HEK293 (cell line): Measurements from ENCODE around the gene THSD7A.

Experiments
- CTCF ChIA-PET: fragments of 350-600 bp; formaldehyde crosslinking; extraction: SDS; loops from one replicate; lab custom pipeline; 2021; ENCODE audit warnings: antibody characterized with exemption; lab: Yijun Ruan, JAX
- POLR2A ChIA-PET: fragments of 300-600 bp; formaldehyde crosslinking; extraction: SDS; loops from one replicate; lab custom pipeline; 2020; ENCODE audit warnings: antibody characterized with exemption, inconsistent platforms; lab: Yijun Ruan, JAX
- H3K27ac ChIP-seq: fragments of 200-500 bp; sonication (Bioruptor generic); 2 replicates; pipeline ENCODE4 v1.5.1; 2014; ENCODE audit warnings: low read depth, low read length, control low read depth, inconsistent platforms; ENCODE audit errors: extremely low read depth
- H3K36me3 ChIP-seq, 2 experiments: fragments of 200-500 bp in 1 of 2; sonication (Bioruptor generic) in 1 of 2; 1 replicate in 1 of 2; 2 replicates in 1 of 2; pipeline ENCODE4 v1.5.1; 2014 to 2017; ENCODE audit warnings: inconsistent platforms in 2 of 2, low read length in 2 of 2; ENCODE audit not compliant: control insufficient read depth in 2 of 2, insufficient read depth in 1 of 2
- H3K4me1 ChIP-seq: fragments of 200-500 bp; sonication (Bioruptor generic); 2 replicates; pipeline ENCODE4 v1.5.1; 2014; ENCODE audit warnings: mild to moderate bottlenecking, low read length, inconsistent platforms; ENCODE audit not compliant: control insufficient read depth, insufficient read depth
- H3K4me3 ChIP-seq: 2 replicates; pipeline ENCODE4 v1.5.1; 2011; ENCODE audit warnings: low read depth, mild to moderate bottlenecking, control low read depth, low read length, moderate library complexity
- H3K9me3 ChIP-seq: fragments of 200-500 bp; sonication (Bioruptor generic); 2 replicates; pipeline ENCODE4 v1.5.1; 2014; ENCODE audit warnings: low read depth, low read length, inconsistent platforms; ENCODE audit not compliant: control insufficient read depth, insufficient read depth
- BCL11A ChIP-seq: fragments of 450-650 bp; formaldehyde crosslinking; IDR thresholded peaks from 2 replicates; pipeline ENCODE4 v1.5.1; 2016; ENCODE audit warnings: low read depth, missing biosample characterization, missing genetic modification characterization
- GLIS2 ChIP-seq: fragments of 450-650 bp; formaldehyde crosslinking; IDR thresholded peaks from 2 replicates; pipeline ENCODE4 v1.5.1; 2016; ENCODE audit warnings: missing biosample characterization, missing genetic modification characterization
- PATZ1 ChIP-seq: fragments of 450-650 bp; formaldehyde crosslinking; IDR thresholded peaks from 2 replicates; pipeline ENCODE4 v1.5.1; 2016; ENCODE audit warnings: missing biosample characterization, missing genetic modification characterization
- PBX3 ChIP-seq: sonication (generic); formaldehyde crosslinking; IDR thresholded peaks from 2 replicates; pipeline ENCODE4 v1.8.1; 2022; ENCODE audit warnings: mild to moderate bottlenecking, moderate library complexity, missing genetic modification reagents
- ZBTB21 ChIP-seq: fragments of 450-650 bp; formaldehyde crosslinking; IDR thresholded peaks from 2 replicates; pipeline ENCODE4 v1.5.1; 2017; ENCODE audit warnings: missing biosample characterization, missing genetic modification characterization
- ZBTB44 ChIP-seq: fragments of 450-650 bp; IDR thresholded peaks from 2 replicates; pipeline ENCODE4 v1.5.1; 2018; ENCODE audit warnings: missing biosample characterization, mild to moderate bottlenecking, missing genetic modification characterization
- ZFP69B ChIP-seq: fragments of 450-650 bp; formaldehyde crosslinking; IDR thresholded peaks from 2 replicates; pipeline ENCODE4 v1.5.1; 2016; ENCODE audit warnings: missing biosample characterization, missing genetic modification characterization
- ZNF138 ChIP-seq: fragments of 450-650 bp; formaldehyde crosslinking; IDR thresholded peaks from 2 replicates; pipeline ENCODE4 v1.5.1; 2016; ENCODE audit warnings: missing biosample characterization, missing genetic modification characterization, borderline replicate concordance
- ZNF155 ChIP-seq: fragments of 450-650 bp; formaldehyde crosslinking; IDR thresholded peaks from 2 replicates; pipeline ENCODE4 v1.5.1; 2016; ENCODE audit warnings: missing biosample characterization, missing genetic modification characterization
- ZNF169 ChIP-seq: fragments of 450-650 bp; formaldehyde crosslinking; IDR thresholded peaks from 2 replicates; pipeline ENCODE4 v1.5.1; 2016; ENCODE audit warnings: missing biosample characterization, missing genetic modification characterization
- ZNF311 ChIP-seq: fragments of 450-650 bp; formaldehyde crosslinking; IDR thresholded peaks from 2 replicates; pipeline ENCODE4 v1.5.1; 2017; ENCODE audit warnings: missing biosample characterization, missing genetic modification characterization, borderline replicate concordance
- ZNF354C ChIP-seq: fragments of 450-650 bp; formaldehyde crosslinking; IDR thresholded peaks from 2 replicates; pipeline ENCODE4 v1.5.1; 2016; ENCODE audit warnings: missing biosample characterization, missing genetic modification characterization, low read depth, borderline replicate concordance
- ZNF548 ChIP-seq: fragments of 450-650 bp; formaldehyde crosslinking; IDR thresholded peaks from 2 replicates; pipeline ENCODE4 v1.5.1; 2016; ENCODE audit warnings: missing biosample characterization, missing genetic modification characterization
- ZNF571 ChIP-seq: fragments of 450-650 bp; formaldehyde crosslinking; IDR thresholded peaks from 2 replicates; pipeline ENCODE4 v1.5.0; 2017; ENCODE audit warnings: missing biosample characterization, missing genetic modification characterization
- ZNF660 ChIP-seq: fragments of 450-650 bp; IDR thresholded peaks from 2 replicates; pipeline ENCODE4 v1.5.1; 2018; ENCODE audit warnings: missing biosample characterization, mild to moderate bottlenecking, missing genetic modification characterization
- ZNF830 ChIP-seq: fragments of 450-650 bp; IDR thresholded peaks from 2 replicates; pipeline ENCODE4 v1.5.0; 2018; ENCODE audit warnings: missing biosample characterization, missing genetic modification characterization, low read depth, mild to moderate bottlenecking, moderate library complexity
- TF ChIP-seq, protein P1 (sequence below): fragments of 450-650 bp; IDR thresholded peaks from 2 replicates; pipeline ENCODE4 v1.5.1; 2018; ENCODE audit warnings: missing biosample characterization, missing genetic modification characterization
- TF ChIP-seq, protein P2 (sequence below): fragments of 450-650 bp; formaldehyde crosslinking; IDR thresholded peaks from 2 replicates; pipeline ENCODE4 v1.5.1; 2016; ENCODE audit warnings: missing biosample characterization, missing genetic modification characterization
- TF ChIP-seq, protein P3 (sequence below): fragments of 450-650 bp; formaldehyde crosslinking; IDR thresholded peaks from 2 replicates; pipeline ENCODE4 v1.5.1; 2017; ENCODE audit warnings: missing biosample characterization, missing genetic modification characterization
- TF ChIP-seq, protein P4 (sequence below): fragments of 450-650 bp; formaldehyde crosslinking; IDR thresholded peaks from 2 replicates; pipeline ENCODE4 v1.5.1; 2017; ENCODE audit warnings: missing biosample characterization, missing genetic modification characterization

Gene THSD7A

DNA sequence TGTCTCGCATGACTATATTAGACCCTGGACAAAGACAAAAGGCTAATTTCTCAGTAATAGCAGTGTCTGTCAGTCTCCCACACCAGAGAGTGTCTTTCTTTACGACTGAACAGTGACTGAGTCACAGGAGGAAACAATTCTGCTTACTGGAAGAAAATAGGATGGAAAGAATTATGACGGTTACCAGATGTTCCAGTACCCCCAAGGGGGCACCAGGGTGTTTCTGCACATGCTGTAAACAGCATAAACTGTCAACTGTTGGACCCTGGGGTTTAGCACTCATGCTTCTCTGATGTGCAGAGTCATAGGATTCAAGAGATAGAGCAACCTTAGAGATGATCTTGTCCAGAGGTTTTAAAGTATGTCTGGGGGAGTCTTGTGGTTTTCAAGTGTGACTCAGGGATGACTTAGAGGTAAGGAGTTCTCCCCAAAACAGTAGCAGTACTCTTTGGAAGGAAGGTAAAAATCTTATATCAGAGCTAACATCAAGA, 291.7 kb downstream of the THSD7A start:
- ChIA-PET CTCF (no interaction called here), POLR2A (no interaction called here)
- no peak overlapping the region for H3K4me3 ChIP-seq
- no peak overlapping the region for H3K27ac ChIP-seq
- TF ChIP-seq ZFP69B, result no peak
- TF ChIP-seq, protein P1, sequence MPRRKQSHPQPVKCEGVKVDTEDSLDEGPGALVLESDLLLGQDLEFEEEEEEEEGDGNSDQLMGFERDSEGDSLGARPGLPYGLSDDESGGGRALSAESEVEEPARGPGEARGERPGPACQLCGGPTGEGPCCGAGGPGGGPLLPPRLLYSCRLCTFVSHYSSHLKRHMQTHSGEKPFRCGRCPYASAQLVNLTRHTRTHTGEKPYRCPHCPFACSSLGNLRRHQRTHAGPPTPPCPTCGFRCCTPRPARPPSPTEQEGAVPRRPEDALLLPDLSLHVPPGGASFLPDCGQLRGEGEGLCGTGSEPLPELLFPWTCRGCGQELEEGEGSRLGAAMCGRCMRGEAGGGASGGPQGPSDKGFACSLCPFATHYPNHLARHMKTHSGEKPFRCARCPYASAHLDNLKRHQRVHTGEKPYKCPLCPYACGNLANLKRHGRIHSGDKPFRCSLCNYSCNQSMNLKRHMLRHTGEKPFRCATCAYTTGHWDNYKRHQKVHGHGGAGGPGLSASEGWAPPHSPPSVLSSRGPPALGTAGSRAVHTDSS, result no peak
- no peak for TF ChIP-seq BCL11A (tag by site-specific recombination)
- TF ChIP-seq, protein P2, sequence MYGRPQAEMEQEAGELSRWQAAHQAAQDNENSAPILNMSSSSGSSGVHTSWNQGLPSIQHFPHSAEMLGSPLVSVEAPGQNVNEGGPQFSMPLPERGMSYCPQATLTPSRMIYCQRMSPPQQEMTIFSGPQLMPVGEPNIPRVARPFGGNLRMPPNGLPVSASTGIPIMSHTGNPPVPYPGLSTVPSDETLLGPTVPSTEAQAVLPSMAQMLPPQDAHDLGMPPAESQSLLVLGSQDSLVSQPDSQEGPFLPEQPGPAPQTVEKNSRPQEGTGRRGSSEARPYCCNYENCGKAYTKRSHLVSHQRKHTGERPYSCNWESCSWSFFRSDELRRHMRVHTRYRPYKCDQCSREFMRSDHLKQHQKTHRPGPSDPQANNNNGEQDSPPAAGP, result no peak
- no peak for TF ChIP-seq GLIS2 (tag by site-specific recombination)
- TF ChIP-seq PBX3 (CRISPR knock-in tag), result no peak
- TF ChIP-seq ZNF311 (tag by site-specific recombination), result no peak
- TF ChIP-seq ZNF155, result no peak
- TF ChIP-seq, protein P3, sequence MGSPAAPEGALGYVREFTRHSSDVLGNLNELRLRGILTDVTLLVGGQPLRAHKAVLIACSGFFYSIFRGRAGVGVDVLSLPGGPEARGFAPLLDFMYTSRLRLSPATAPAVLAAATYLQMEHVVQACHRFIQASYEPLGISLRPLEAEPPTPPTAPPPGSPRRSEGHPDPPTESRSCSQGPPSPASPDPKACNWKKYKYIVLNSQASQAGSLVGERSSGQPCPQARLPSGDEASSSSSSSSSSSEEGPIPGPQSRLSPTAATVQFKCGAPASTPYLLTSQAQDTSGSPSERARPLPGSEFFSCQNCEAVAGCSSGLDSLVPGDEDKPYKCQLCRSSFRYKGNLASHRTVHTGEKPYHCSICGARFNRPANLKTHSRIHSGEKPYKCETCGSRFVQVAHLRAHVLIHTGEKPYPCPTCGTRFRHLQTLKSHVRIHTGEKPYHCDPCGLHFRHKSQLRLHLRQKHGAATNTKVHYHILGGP (tag by site-specific recombination), result no peak
- TF ChIP-seq, protein P4, sequence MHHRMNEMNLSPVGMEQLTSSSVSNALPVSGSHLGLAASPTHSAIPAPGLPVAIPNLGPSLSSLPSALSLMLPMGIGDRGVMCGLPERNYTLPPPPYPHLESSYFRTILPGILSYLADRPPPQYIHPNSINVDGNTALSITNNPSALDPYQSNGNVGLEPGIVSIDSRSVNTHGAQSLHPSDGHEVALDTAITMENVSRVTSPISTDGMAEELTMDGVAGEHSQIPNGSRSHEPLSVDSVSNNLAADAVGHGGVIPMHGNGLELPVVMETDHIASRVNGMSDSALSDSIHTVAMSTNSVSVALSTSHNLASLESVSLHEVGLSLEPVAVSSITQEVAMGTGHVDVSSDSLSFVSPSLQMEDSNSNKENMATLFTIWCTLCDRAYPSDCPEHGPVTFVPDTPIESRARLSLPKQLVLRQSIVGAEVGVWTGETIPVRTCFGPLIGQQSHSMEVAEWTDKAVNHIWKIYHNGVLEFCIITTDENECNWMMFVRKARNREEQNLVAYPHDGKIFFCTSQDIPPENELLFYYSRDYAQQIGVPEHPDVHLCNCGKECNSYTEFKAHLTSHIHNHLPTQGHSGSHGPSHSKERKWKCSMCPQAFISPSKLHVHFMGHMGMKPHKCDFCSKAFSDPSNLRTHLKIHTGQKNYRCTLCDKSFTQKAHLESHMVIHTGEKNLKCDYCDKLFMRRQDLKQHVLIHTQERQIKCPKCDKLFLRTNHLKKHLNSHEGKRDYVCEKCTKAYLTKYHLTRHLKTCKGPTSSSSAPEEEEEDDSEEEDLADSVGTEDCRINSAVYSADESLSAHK (tag by site-specific recombination), result no peak
- no peak for TF ChIP-seq ZNF830 (tag by site-specific recombination)
- no peak for TF ChIP-seq ZNF354C
- TF ChIP-seq ZNF548, result no peak
- no peak for TF ChIP-seq ZNF169 (tag by site-specific recombination)
- TF ChIP-seq PATZ1 (tag by site-specific recombination), result no peak
- TF ChIP-seq ZBTB44, result no peak
- no peak for TF ChIP-seq ZNF138 (tag by site-specific recombination)
- TF ChIP-seq ZNF660, result no peak
- no peak for TF ChIP-seq ZNF571 (tag by site-specific recombination)
- TF ChIP-seq ZBTB21 (tag by site-specific recombination), result no peak
- no peaks in the 10 kb centered on the region for H3K4me1 ChIP-seq
- no peaks in the 10 kb centered on the region for H3K36me3 ChIP-seq
- H3K9me3 ChIP-seq, result no peaks in the 10 kb centered on the region
